Bronchial epithelial cell (primary cell): ENCODE measurements around the gene MGAT4A. TPM values are rescaled to one million over a fixed set of nuclear protein-coding genes. Genes with fewer than 3 reads are reported as not detected.

Experiments
- DNase-seq: peaks from one replicate; pipeline ENCODE4 v3.0.0-alpha.2; 2010; ENCODE audit warnings: low read depth
- FAIRE-seq: peaks from 2 replicates; lab custom pipeline; 2011; peaks lifted over from hg19 to GRCh38; lab: Jason Lieb, UNC
- H3K27me3 ChIP-seq: 2 replicates; pipeline ENCODE4 v1.5.1; 2011; ENCODE audit warnings: low read length; ENCODE audit not compliant: control insufficient read depth, insufficient read depth
- H3K36me3 ChIP-seq: 2 replicates; pipeline ENCODE4 v1.5.1; 2011; ENCODE audit warnings: low read length; ENCODE audit not compliant: control insufficient read depth, insufficient read depth
- H3K4me3 ChIP-seq: 2 replicates; pipeline ENCODE4 v1.5.1; 2011; ENCODE audit warnings: mild to moderate bottlenecking, low read depth, low read length, control low read depth
- CTCF ChIP-seq: IDR thresholded peaks from 2 replicates; pipeline ENCODE4 v1.5.1; 2011; ENCODE audit warnings: mild to moderate bottlenecking, moderate library complexity, low read length, control low read depth, inconsistent platforms; ENCODE audit not compliant: insufficient read depth, severe bottlenecking
- total RNA-seq: library from RNA; depleted of rRNA; stranded (reverse); fragments of >200 nt; gene quantifications from 2 replicates; pipeline ENCODE4 v1.2.1, GENCODE V29; 2014

Gene MGAT4A
- 3.9 and 6.0 TPM in 2 replicates for total RNA-seq

GRCh38 chr2:98731041-98731893 lies at the start of gene MGAT4A:
TSS of gene MGAT4A (minus strand) at chr2:98731132. CDS start at chr2:98726332, 4,800 bp downstream.
- TF ChIP-seq CTCF: no peak
- Histone ChIP-seq H3K27me3 (peaks cover 1% of the 10 kb centered on the region), H3K4me3 (peak within 1 kb of the TSS; percentile 51), H3K36me3 (no peaks in the 10 kb centered on the region)
- FAIRE-seq (no peak), DNase-seq (no peak)

GRCh38 chr2:98778741-98779483 lies 48.0 kb upstream of the MGAT4A start:
- DNase-seq (no peak), FAIRE-seq (no peak)
- TF ChIP-seq CTCF: no peak
- no peaks in the 10 kb centered on the region for H3K36me3 ChIP-seq
- no peaks in the 10 kb centered on the region for H3K27me3 ChIP-seq
- H3K4me3 ChIP-seq: no peak overlapping the region

- TF ChIP-seq CTCF: no peak
- Histone ChIP-seq H3K36me3 (no peaks in the 10 kb centered on the region), H3K27me3 (no peaks in the 10 kb centered on the region), H3K4me3 (no peak overlapping the region)
- no peak for FAIRE-seq
- no peak for DNase-seq
Measured at GRCh38 chr2:98778151-98778550, 47.2 kb upstream of the MGAT4A start.

GRCh38 chr2:98777710-98778109 lies 46.8 kb upstream of the MGAT4A start:
- no peak for TF ChIP-seq CTCF
- DNase-seq: no peak
- Histone ChIP-seq H3K27me3 (no peaks in the 10 kb centered on the region), H3K36me3 (no peaks in the 10 kb centered on the region), H3K4me3 (no peak overlapping the region)
- FAIRE-seq: no peak

GRCh38 chr2:98777076-98777475 lies 46.1 kb upstream of the MGAT4A start:
- H3K4me3 ChIP-seq: no peak overlapping the region
- H3K36me3 ChIP-seq: no peaks in the 10 kb centered on the region
- no peaks in the 10 kb centered on the region for H3K27me3 ChIP-seq
- no peak for TF ChIP-seq CTCF
- DNase-seq: peak; percentile 10
- FAIRE-seq: no peak
